AG04450 (cell line): Measurements from ENCODE around the gene MICAL2. TPM values are rescaled to one million over a fixed set of nuclear protein-coding genes. Genes with fewer than 3 reads are reported as not detected.

ENCODE experiments used
- CTCF ChIA-PET: fragments of 300-600, 350-600 bp; formaldehyde crosslinking; extraction: SDS; loops from one replicate; lab custom pipeline; 2022; ENCODE audit warnings: antibody characterized with exemption, inconsistent platforms; lab: Charles Lee
- POLR2A ChIA-PET: fragments of 350-600 bp; formaldehyde crosslinking; extraction: SDS; loops from one replicate; lab custom pipeline; 2021; ENCODE audit warnings: antibody characterized with exemption, inconsistent platforms; lab: Yijun Ruan, JAX
- DNase-seq: peaks from one replicate; pipeline ENCODE4 v3.0.0-alpha.2; 2011; ENCODE audit warnings: low read depth, low spot score
- H3K27ac ChIP-seq: one replicate; pipeline ENCODE4 v1.5.1; 2012; ENCODE audit warnings: low read depth, low read length, control low read depth
- H3K27me3 ChIP-seq: one replicate; pipeline ENCODE4 v1.6.0; 2012; ENCODE audit warnings: low read length; ENCODE audit not compliant: control insufficient read depth, insufficient read depth
- H3K4me3 ChIP-seq: 2 replicates; pipeline ENCODE4 v1.5.1; 2011; ENCODE audit warnings: mild to moderate bottlenecking, low read depth, low read length, control low read depth
- H3K9me3 ChIP-seq: 2 replicates; pipeline ENCODE4 v1.5.1; 2012; ENCODE audit warnings: low read length; ENCODE audit not compliant: control insufficient read depth, insufficient read depth
- CTCF ChIP-seq: IDR thresholded peaks from 2 replicates; pipeline ENCODE4 v1.5.1; 2011; ENCODE audit warnings: low read depth, low read length, control low read depth, inconsistent platforms
- polyA plus RNA-seq: library from polyadenylated mRNA; depleted of rRNA; stranded (reverse); fragments of >200 nt; gene quantifications from 2 replicates; pipeline ENCODE4 v1.2.3, GENCODE V29; 2011

MICAL2 gene
- polyA plus RNA-seq, 1 experiment, result 171 TPM

DNA sequence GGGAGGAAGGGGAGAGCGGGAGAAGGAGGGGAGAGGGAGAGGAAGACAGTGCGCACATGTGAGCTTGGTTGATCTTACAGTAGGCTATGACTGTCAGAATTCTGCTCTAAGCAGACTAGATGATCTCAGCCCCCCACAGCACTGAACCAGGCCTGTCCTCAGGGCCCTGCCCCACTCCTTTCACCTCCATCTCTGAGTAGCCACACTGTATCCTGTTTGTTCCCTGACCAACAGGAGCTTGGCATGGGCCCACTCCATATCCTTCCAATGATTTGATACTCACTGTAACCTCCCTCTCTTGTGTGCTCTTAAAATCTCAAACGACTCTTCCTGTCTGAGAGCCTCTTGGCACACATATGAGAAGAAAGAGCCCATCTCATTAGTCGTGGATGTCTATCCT lies 180.9 kb downstream of the MICAL2 start:
- no peak for TF ChIP-seq CTCF
- no peak for DNase-seq
- Histone ChIP-seq H3K9me3 (no peaks in the 10 kb centered on the region; the same call in 1 of the 2 replicates), H3K4me3 (no peak overlapping the region), H3K27ac (no peak overlapping the region), H3K27me3 (no peaks in the 10 kb centered on the region)
- ChIA-PET POLR2A (no interaction called here), CTCF (interaction anchor here (1.7 to 5.3 kb wide), 2 partner anchors 11 to 39 kb away, joined by 6 to 56 read pairs; no protein-coding TSS in a partner anchor)

GRCh38 chr11:12291766-12292165 lies 181.4 kb downstream of the MICAL2 start:
- CTCF ChIA-PET, result interaction anchor here (1.7 to 5.3 kb wide), 2 partner anchors 10 to 39 kb away, joined by 6 to 56 read pairs; no protein-coding TSS in a partner anchor

GRCh38 chr11:12292766-12293165 lies 182.4 kb downstream of the MICAL2 start:
- POLR2A ChIA-PET, result no interaction called here
- no peaks in the 10 kb centered on the region for H3K27me3 ChIP-seq
- no peak overlapping the region for H3K4me3 ChIP-seq
- CTCF ChIA-PET, result interaction anchor here (1.1 to 1.7 kb wide), 3 partner anchors 9 to 38 kb away, joined by 3 to 6 read pairs (median 5); no protein-coding TSS in a partner anchor
- no peak for TF ChIP-seq CTCF
- H3K27ac ChIP-seq, result no peak overlapping the region
- H3K9me3 ChIP-seq, result no peaks in the 10 kb centered on the region; the same call in 1 of the 2 replicates
- no peak for DNase-seq

More at GRCh38 chr11:12291766-12292165, 181.4 kb downstream of the MICAL2 start:
- Histone ChIP-seq H3K27me3 (no peaks in the 10 kb centered on the region), H3K4me3 (no peak overlapping the region), H3K27ac (no peak overlapping the region), H3K9me3 (no peaks in the 10 kb centered on the region; the same call in 1 of the 2 replicates)
- TF ChIP-seq CTCF, result no peak
- DNase-seq, result no peak
- POLR2A ChIA-PET, result no interaction called here

GRCh38 chr11:12293486-12293885 lies 183.1 kb downstream of the MICAL2 start:
- Histone ChIP-seq H3K4me3 (no peak overlapping the region), H3K27me3 (no peaks in the 10 kb centered on the region), H3K9me3 (no peaks in the 10 kb centered on the region; the same call in 1 of the 2 replicates), H3K27ac (no peak overlapping the region)
- TF ChIP-seq CTCF, result no peak
- DNase-seq, result no peak
- POLR2A ChIA-PET, result no interaction called here
- CTCF ChIA-PET, result interaction anchor here (1.1 to 1.4 kb wide), 2 partner anchors 9 to 38 kb away, joined by 3 to 5 read pairs; no protein-coding TSS in a partner anchor

DNA sequence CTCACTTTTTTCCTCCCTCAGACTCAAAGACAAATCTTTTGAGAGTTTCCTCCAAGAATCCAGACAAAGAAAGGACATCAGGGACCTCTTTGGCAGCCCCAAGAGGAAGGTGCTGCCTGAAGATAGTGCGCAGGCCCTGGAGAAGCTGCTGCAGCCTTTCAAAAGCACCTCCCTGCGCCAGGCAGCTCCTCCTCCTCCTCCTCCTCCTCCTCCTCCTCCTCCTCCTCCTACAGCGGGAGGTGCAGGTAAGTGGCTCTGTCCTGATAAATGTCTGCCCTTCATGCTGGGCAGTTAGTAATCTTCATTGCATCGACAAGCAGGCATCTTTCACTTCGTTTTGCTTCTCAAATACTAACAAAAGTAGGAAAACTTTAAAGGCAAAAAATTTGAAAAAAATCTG lies 184.2 kb downstream of the MICAL2 start:
- Histone ChIP-seq H3K9me3 (no peaks in the 10 kb centered on the region; the same call in 1 of the 2 replicates), H3K4me3 (no peak overlapping the region), H3K27me3 (no peaks in the 10 kb centered on the region), H3K27ac (no peak overlapping the region)
- POLR2A ChIA-PET, result no interaction called here
- no peak for DNase-seq
- TF ChIP-seq CTCF, result no peak
- CTCF ChIA-PET, result no interaction called here
